ELF-1 (cell line): ENCODE results near the gene PEX11B.
A peak's percentile ranks its signal among the peaks of the same experiment; 100 is the strongest.

Experiments
- DNase-seq: peaks from one replicate; pipeline ENCODE4 v3.0.0-alpha.2; 2016; ENCODE audit warnings: low read depth, low spot score

Gene PEX11B, protein sequence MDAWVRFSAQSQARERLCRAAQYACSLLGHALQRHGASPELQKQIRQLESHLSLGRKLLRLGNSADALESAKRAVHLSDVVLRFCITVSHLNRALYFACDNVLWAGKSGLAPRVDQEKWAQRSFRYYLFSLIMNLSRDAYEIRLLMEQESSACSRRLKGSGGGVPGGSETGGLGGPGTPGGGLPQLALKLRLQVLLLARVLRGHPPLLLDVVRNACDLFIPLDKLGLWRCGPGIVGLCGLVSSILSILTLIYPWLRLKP

DNA sequence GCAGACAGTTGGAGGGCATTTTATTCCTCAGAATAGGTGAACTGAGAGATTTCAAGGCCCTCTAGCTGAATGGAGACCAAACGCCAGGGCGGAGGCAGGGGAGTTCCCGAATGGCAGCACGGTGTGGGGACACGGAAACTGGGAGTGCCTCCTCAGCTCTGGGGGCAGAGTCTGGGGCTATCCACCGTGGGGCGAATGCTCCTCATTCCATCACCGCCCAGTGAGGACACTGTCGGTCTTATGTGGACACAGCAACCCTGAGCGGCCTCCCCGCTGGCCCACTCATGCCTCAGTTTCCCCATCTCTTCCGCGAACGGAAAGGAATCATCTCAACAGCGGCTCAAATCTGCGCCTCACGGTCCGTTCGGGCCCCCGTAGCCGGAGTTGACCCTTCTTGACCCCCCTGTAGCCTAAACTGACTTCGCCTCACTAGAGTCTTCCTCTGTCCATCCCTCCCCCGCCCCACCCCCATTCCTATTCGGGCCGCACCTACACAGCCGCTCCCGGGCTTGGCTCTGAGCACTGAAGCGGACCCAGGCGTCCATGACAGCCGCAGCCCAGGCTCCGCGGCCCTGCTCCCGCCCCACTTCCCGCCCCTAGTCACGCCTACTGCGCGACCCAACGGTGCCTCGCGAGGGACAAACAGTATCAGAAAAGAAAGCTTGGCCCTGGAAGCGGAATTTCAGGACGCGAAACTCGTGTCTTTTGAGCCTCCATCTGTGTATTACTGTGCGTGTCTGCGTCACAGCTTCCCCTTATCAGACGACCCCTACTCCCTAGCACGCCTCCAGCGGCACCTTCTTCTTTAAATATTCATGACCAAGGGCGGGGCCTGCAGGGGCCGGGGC is at the start of gene PEX11B:
Gene PEX11B (minus strand): TSS at position 574 of the 848 bp plus-strand sequence. CDS start 29 bp downstream, at position 545.
- DNase-seq, result peak; percentile 89

DNA sequence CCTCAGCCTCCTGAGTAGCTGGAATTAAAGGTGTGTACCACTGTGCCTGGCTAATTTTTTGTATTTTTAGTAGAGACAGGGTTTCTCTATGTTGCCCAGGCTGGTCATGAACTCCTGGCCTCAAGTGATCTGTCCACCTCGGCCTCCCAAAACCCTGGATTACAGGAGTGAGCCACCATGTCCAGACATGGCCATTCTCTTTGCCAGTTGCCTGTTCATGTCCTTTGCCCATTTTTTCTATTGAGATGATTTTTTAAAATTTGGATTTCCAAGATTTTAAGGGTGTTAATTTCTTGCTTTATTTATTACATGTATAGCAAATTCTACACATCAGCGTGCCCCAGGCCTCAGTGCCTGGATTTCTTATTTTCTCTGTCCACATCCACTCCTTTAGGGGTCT is 48.8 kb upstream of the PEX11B start:
- DNase-seq, result no peak

DNA sequence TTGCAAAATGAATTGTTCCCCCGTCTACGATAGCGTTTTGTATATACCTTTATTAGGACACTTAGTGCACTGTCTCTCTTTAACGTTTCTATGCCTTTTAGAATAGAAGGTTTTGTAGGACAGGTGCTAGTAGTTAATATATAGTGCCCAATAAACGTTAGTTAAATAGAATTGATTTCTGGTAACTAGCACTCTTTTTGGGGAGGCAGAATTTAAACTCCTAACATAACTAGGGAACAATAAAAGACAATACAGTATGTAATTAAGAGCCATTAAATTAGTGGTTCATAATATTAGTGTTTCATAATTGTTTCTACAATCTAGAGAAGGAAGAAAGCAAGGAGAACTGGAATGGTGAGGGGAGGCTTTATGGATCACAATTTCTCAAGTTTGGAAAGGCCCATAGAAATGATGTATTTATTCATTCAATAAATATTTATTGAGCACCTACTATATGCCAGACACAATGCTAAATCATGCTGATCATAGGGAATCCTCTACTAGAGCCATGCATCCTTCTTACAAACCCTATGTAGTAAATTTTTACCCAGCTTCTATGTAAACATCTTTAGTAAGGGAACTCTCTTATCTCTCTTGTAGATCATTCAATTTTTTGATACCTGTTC is 46.7 kb upstream of the PEX11B start:
- no peak for DNase-seq

DNA sequence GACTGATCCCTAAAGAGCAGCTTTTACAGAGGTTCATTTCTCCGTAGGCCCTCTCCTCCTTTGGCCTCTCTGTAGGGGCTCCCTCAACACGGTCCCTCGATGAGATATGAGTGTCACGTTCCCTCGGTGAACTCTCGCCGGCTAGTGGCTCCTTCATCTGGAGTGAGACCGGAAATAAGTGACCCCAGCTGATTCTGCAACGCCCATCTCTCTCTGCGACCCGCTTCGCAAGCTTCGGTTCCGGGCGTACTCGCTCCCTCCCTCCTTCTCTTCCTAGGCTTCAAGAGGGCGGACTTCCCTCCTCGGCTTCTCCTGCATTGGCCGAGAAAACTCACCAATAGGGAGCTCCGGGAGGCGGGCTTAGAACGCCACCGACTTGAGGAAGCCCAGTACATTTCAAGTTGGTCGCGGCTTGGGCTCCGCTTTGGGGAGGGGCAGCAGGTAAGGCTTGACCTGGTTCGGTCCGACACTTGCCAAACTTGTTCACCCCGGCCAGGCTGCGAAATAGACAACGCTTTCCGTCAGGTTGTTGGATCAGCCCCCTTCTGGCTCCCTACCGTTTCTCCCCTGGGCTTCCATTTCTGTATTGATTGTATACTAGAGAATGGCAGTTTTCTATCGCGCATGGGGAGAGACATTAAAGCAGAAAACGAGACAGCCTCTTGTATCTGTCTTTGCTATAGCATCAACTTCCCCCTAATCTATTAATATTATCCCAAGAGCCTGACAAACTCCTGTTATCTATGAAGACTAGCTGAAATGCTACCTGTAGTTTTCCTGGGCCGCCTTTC is 46.0 kb upstream of the PEX11B start, which contains the start of the genes ANKRD34A and POLR3GL:
Gene ANKRD34A (minus strand): TSS at position 248 of the 791 bp plus-strand sequence. CDS start 2,816 bp downstream, outside the sequence.
Gene POLR3GL (plus strand): TSS at position 363 of the 791 bp plus-strand sequence. CDS start 10,176 bp downstream, outside the sequence.
- peak; percentile 99 for DNase-seq

DNA sequence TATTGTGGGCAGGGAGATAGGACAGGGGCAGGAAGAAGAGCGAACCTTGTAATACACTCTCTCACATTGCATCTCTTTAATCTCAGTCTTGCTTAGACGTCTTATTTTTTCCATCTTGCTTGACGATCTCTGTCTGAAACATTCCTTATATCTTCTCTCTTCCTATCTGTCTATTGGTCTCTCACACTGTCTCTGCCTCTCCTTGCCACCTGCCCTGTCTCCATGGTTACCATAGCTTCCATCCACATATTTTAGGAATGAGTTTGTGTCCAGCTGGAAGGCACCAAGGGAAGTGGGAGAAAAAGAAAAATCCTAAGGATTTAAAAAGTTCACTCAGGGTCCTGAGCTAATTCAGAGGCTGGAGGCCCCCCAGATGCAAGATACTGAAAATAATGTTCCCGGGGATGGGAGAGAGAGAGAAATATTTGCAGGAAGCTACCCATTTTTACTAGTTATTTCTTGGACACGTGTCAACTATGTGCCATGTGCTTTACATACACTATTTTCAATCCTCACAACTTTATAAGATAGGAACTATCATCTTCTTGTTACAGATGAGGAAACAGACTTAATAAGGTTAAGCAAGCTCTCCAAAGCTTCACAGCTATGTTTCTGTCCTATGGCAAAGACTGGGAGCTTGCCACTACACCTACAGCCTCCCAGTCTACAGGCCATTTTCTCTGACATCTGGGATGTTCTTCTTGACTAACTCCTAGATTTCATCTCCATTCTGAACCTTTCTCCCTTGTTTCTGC is 44.9 kb upstream of the PEX11B start:
- DNase-seq, result no peak

DNA sequence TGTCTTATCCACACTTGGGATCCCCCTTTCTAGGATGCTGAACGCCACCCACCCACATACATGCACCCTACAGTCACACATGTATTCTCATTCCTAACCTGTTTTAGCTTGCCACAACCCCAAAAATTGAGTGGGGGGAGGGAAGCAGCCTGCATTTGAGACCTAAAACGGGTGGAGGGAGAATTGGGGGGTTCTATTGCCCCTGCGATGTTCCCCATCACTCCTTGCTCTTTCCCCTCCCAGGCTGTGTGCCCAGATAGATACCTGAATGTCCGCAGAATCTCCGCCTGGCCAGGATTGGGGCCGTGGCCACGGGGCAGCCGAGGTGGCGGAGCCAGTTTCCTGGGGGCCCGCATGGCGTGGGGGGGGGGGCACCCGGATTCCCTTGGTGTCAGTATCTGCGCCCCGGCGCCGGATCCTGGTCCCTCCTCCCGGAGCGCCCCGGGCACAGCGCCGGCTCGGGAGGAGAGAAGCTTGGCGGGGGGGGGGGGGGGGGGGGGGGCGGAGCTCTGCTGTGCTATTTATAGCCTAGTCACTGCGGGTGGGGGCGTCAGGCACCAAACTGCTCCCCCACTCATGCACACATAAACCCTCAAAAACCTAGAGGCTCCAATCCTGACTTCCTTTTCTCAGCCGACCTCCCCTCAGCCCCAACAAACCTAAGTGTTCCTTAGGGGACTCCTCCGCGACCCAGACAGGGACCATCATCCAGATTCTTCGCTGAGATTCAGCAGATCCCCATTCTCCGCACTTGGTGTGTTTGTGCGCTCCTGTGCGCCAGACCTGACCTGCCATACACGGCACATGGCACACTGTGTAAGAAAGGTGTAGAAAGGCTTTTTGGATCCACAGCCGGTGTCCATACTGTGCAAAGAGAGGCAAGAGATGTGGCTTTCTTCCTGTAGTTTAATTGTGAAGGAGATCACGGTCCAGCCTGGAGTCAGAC is 43.9 kb upstream of the PEX11B start:
- no peak for DNase-seq

DNA sequence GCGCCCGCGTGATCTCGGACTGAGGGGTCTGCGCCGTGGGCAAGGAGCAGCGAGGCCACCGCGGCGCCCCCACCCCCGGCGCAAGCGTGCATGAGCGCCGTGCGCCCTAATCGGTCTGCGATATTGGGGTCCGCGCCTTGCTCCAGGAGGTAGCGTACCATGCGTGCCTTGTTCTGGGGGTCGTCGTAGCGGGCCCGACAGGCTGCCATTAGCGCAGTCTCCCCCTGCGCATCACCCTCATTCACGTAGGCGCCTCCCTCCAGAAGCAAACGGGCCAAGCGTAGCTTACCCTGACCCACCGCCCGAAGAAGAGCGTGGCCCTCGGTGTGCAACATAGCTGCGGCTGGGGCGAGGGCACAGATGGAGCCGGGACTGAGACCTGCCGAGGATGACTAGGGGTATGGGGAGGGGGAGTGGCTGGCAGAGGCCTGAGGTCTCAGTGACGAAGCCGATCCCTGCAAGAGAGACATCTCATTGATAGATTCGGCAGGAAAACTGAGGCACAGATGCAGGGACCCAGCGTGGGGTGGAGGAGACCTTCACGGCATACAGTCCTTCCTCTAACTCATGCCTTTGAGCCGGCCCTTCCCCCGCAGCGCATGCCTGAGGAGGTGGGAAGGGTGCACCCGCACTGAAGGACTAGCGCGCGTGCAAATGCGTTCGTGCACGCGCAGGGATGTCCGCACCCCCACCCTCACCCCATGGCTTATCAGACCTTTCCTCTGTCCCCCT is 43.1 kb upstream of the PEX11B start:
- DNase-seq, result peak; percentile 22

DNA sequence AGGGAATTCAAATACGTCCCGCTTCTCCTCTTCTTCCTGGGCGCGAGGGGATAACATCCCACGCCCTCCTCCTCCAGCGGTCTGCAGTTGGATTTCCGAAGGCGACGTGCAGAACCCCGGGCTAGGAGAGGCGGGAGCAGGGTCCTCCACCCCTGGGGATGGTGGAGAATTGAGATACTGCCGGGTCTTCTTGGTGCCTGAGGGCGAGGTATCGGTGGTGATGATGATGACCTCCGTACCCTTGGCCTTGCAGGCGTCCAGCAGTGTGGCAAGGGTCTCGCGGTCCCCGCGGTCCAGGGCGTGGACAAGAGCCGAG is 42.5 kb upstream of the PEX11B start:
- DNase-seq, result no peak

DNA sequence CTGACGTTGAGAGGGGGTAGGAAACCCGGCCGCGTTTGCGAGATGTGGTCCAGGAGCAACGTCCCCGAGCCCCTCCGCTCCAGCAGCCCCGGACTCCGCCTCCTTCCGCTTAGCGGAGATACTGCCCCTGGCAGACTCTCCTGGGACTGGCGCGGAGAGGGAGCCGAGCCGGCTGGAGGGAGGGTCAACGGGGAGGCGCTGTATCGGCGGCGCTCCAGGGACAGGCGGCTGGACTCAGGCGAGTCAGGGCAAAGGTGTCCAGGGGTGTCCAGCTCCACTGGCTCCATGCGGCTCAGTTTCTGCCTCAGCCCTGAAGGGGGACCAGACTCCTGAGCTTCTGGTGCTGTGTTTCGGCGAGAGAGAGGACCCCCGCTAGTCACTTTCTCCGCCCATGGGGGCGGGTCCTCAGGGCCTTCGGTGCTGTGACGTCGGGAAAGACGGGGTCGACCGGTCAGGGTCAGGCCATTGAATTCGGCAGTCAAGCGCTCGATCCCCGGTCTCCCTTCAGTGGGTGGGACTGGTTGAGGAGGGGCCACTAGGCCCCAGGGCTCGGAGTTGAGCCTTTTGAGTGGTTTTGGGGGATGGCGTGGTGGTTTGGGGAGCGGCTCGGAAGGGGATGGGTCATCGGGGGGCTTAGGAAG is 42.1 kb upstream of the PEX11B start:
- peak; percentile 86 for DNase-seq

DNA sequence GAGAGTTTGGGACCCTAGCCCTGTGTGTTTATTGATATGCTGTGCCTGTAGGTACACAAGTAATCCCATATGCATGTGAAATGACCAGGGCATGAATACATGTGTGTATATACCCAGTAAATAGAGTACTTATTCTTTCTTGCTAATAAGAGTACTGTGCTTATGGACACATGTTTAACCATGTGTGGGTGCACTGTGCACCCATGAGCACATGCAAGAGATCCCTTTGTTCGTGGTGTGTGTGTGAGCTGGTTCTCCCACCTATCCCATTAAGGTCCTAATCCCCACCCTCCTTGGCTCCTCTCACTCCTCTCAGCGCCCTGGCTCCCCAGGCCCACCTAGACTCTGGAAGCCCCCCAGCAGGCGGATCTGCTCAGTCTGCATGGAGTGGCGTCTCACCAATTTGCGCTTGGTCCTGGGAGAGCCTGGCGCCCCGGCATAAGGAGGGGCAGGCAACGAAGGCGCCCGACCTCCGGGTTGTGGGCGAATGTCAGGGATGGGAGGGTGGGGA is 41.5 kb upstream of the PEX11B start:
- DNase-seq, result no peak

DNA sequence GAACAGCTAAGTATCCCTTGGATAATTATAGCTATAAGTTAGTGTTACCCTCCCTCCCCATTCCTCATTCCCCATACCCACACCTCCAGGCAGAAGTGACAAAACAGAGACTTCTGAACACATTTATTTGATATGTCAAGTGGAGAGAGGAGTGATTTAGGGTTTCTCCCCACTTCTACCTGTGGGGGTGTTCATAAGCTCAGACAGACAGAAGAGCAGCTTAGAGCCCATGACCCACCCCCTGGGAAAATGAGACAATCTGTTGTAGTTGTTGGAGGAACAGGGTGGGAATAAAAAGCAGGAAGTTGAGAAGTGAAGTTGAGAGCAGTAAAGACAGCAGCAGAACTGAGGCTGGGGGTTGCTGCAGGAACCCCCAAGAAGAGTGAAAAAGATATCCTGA is 40.8 kb upstream of the PEX11B start:
- DNase-seq, result no peak

DNA sequence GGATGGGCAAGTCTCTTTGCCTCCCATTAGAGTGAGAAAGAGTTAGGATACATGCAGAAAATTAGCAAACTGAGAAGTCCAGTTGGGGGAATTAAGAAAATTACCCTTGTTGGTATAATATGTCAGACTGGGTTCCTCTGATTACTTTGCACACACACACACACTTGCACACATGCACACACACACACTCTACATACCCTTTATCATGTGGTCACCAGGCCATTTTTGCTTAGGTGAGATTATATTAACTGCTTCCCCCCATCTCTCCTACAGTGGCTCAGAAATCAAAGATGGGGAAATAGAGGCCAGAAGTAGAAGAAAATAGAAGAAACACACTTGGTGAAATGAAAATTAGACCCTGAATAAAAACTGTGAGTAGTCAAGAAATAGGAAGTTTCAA is 40.2 kb upstream of the PEX11B start:
- no peak for DNase-seq

DNA sequence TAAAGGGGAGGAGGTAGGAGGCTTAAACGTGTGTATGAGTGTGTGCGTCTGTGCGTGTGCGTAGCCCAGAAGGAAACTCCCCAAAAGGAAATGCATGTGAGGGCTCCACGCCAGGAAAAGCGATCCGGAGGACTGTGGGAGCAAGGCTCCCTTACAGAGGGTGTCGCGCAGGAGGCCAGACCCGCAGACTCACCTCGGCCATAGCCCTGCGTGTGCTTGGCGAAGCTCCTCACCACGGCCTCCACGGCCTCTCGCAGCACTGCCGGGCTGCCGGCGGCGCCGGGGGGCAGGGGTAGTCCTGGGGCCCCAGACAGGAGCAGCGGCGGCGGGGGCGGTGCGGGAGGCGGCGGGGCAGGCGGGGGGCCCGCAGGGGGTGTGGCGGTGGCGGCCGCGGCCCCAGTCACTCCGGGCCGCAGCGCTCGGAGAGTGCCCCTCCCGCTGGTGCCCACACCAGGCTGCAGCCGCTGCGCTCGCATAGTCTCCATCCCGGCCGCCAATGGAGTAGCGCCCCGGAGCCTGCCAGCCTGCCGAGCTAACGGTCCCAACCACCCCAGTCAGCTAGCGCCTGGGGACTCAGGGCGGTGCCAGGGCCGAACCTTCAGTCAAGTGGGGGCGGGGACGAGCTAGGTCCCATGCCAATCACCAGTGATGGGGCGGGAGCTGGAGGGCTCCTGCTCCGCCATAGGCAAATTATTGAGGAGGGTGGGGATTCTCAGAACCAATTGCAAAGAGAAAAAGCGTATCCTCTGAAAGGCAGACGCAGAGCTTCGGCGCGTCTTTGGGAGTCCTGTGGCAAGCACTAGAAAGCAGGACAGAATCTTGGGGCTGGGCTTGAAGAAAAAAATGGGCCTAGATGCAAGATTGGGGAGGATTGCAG is 39.2 kb upstream of the PEX11B start, which contains the start of gene LIX1L:
Gene LIX1L (minus strand): TSS at position 575 of the 877 bp plus-strand sequence. CDS start 90 bp downstream, at position 485.
- peak; percentile 97 for DNase-seq

DNA sequence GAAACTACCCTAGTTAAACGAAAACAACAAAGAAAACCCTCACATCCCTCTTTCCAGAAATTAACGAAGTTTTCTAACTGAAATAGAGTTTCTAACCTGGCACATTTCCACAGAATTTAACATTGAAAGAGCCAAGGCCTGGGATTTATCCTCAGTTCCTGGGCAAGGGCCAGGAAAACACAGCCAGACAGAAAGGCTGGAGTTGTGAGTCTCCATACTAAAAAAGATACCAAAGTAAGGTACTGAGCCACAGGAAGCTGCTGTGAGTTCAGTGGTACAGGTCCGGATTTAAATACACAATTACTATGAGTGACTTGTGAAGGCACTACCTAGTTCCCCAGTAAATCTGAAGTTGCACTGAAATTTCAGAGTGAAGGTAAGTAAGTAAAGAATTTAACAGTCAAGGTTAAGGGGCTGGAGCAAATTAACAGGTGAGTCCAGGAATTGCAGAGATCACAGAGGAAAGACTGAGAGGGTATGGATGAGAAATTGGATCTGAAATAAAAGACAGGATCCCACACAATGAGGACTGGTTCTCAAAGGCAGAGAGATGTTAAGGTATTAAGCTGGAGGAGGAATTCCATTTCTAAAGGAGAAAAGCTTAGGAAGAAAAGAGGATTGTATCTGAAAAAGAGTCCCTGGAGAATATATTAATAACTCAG is 38.4 kb upstream of the PEX11B start:
- DNase-seq, result no peak

DNA sequence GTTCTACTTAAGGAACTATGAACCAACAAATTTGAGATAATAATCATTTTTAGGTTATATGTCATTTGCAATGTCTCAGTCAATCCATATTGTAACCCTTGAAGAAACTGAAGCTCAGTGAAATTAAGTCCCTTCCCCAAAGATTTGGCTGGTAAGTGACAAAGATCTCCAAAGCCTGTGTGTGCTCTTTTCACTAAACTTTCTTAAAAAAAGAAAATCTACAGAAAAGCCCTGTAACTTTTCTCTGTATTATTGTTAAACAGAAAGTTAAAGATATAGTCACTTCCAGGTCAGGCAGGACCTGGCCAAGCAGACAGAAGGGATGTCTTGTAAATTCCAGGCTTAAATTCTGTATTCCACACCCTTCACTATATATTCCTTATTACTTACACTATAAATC is 37.8 kb upstream of the PEX11B start:
- DNase-seq, result no peak

DNA sequence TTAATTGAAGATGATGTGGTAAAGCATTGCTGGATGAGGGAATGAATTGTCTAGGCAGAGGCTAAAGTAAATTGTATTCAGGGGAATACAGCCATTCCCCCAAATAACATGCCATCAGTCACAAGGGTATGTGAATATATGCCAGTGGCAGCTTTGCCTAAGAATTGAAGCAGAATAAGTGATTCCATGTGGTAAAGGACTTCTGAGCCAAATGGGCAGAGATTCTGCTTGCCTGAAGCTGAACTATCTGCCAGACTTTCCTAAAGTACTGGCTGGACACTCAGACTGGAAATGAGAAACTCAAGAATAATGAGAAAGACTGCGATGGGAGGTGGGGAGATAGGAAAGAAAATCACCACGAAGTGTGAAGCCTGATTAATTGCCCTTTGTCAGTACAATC is 36.9 kb upstream of the PEX11B start:
- DNase-seq, result no peak

DNA sequence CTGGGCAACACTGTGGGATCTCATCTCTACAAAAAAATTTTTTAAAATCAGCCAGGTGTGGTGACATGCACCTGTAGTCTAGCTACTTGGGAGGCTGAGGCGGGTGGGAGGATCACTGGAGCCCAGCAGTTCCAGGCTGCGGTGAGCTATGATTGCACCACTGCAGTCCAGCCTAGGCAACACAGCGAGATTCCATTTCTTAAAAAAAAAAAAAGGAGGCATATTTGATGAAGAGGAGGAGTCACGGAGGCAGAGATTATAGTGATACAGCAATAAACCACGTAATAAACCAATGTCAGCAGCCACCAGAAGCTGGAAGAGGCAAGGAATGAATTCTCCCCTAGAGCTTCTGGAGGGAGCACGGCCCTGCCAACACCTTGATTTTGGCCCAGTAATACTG is 35.3 kb upstream of the PEX11B start:
- DNase-seq, result no peak
